GM12878 (cell line): ENCODE data around the gene KAZN. TPM values are rescaled to one million over a fixed set of nuclear protein-coding genes. Genes with fewer than 3 reads are reported as not detected.

Experiments
- BMI1 ChIP-seq: fragments of 450-650 bp; IDR thresholded peaks from 2 replicates; pipeline ENCODE4 v1.6.1; 2016; ENCODE audit warnings: mild to moderate bottlenecking, moderate library complexity, borderline replicate concordance
- CUX1 ChIP-seq: IDR thresholded peaks from 2 replicates; pipeline ENCODE4 v1.6.1; 2012; ENCODE audit warnings: improper control_type of control experiment, low read depth, low read length; ENCODE audit not compliant: insufficient replicate concordance
- E4F1 ChIP-seq: fragments of 450-650 bp; IDR thresholded peaks from 2 replicates; pipeline ENCODE4 v1.6.1; 2018; ENCODE audit warnings: borderline replicate concordance, mild to moderate bottlenecking; ENCODE audit not compliant: partially characterized antibody
- FOXM1 ChIP-seq: IDR thresholded peaks from 2 replicates; pipeline ENCODE4 v1.6.1; 2012; ENCODE audit warnings: low read depth, mild to moderate bottlenecking, inconsistent platforms, low read length, moderate library complexity
- NR2F1 ChIP-seq: fragments of 450-650 bp; conservative IDR thresholded peaks from 2 replicates; pipeline ENCODE4 v1.6.1; 2017; ENCODE audit warnings: mild to moderate bottlenecking
- PBX3 ChIP-seq: IDR thresholded peaks from 2 replicates; pipeline ENCODE4 v1.6.1; 2011; ENCODE audit warnings: mild to moderate bottlenecking, low read depth, low read length, moderate library complexity; ENCODE audit not compliant: insufficient replicate concordance
- polyA plus RNA-seq, 11 experiments: library from polyadenylated mRNA; depleted of rRNA in 4 of 11; unstranded in 6 of 11; stranded (reverse) in 5 of 11; fragments of >200 nt; fragmentation: Nextera tagmentation in 4 of 11; fragmentation: Illumina TruSeq in 1 of 11; extraction: Ambion mirVana in 4 of 11; extraction: Trizol in 1 of 11; gene quantifications; 1 replicate in 1 of 11; 2 replicates in 10 of 11; pipeline versions ENCODE4 v1.2.1 to v1.2.3, GENCODE V29; 2011 to 2016; ENCODE audit warnings: inconsistent platforms in 2 of 11, missing spikeins in 2 of 11, low read depth in 1 of 11
- total RNA-seq, 4 experiments: library from RNA; depleted of rRNA in 3 of 4; stranded (reverse); fragments of >200 nt in 3 of 4; fragmentation: Illumina TruSeq in 1 of 4; extraction: Trizol in 1 of 4; gene quantifications; 2 replicates each; pipeline versions ENCODE4 v1.2.1 to v1.2.3, GENCODE V29; 2013 to 2021

The KAZN gene
- total and polyA plus RNA-seq, 10 of the 15 experiments (the other 5 are each of a cell fraction or from before 2014, with no cell fraction given) = 0.72 to 4.0 (median 1.2) TPM

GRCh38 chr1:14876747-14877146, 278.3 kb downstream of the KAZN start (continued):
- no peak for TF ChIP-seq CUX1
- TF ChIP-seq NR2F1 = no peak
- TF ChIP-seq PBX3 = no peak
- no peak for TF ChIP-seq E4F1
- TF ChIP-seq BMI1 = no peak
- no peak for TF ChIP-seq FOXM1
